HepG2 (cell line): ENCODE data around the gene ZXDC. TPM values are rescaled to one million over a fixed set of nuclear protein-coding genes. Genes with fewer than 3 reads are reported as not detected.

Experiments used
- DNMT3B ChIP-seq: conservative IDR thresholded peaks from 2 replicates; pipeline ENCODE4 v1.6.1; 2016; ENCODE audit warnings: missing biosample characterization, control low read depth
- FOSL2 ChIP-seq: sonication (generic); formaldehyde crosslinking; IDR thresholded peaks from 2 replicates; pipeline ENCODE4 v1.4.0; 2020; ENCODE audit warnings: missing genetic modification reagents
- HDAC2 ChIP-seq: sonication (generic); formaldehyde crosslinking; IDR thresholded peaks from 2 replicates; pipeline ENCODE4 v1.4.0; 2020; ENCODE audit warnings: missing genetic modification reagents
- HHEX ChIP-seq: IDR thresholded peaks from 2 replicates; pipeline ENCODE4 v1.6.1; 2016; ENCODE audit warnings: control low read depth
- MLXIP ChIP-seq: sonication (generic); formaldehyde crosslinking; IDR thresholded peaks from 2 replicates; pipeline ENCODE4 v1.9.0; 2021; ENCODE audit warnings: missing genetic modification reagents, borderline replicate concordance
- MTF2 ChIP-seq: sonication (generic); formaldehyde crosslinking; IDR thresholded peaks from 2 replicates; pipeline ENCODE4 v1.5.0; 2020; ENCODE audit warnings: missing genetic modification reagents, borderline replicate concordance
- NKX3-1 ChIP-seq: sonication (generic); formaldehyde crosslinking; IDR thresholded peaks from 2 replicates; pipeline ENCODE4 v1.5.0; 2020; ENCODE audit warnings: missing genetic modification reagents
- PRDM4 ChIP-seq: sonication (generic); formaldehyde crosslinking; IDR thresholded peaks from 2 replicates; pipeline ENCODE4 v1.9.0; 2021; ENCODE audit warnings: missing genetic modification reagents, borderline replicate concordance
- STAG1 ChIP-seq: sonication (generic); formaldehyde crosslinking; IDR thresholded peaks from 2 replicates; pipeline ENCODE4 v1.4.0; 2020; ENCODE audit warnings: missing genetic modification reagents
- TCF7L2 ChIP-seq: IDR thresholded peaks from 2 replicates; pipeline ENCODE4 v1.6.1; 2011; ENCODE audit warnings: mild to moderate bottlenecking, low read depth, low read length, moderate library complexity
- TFE3 ChIP-seq: IDR thresholded peaks from 2 replicates; pipeline ENCODE4 v1.6.1; 2016
- ZIK1 ChIP-seq: sonication (generic); formaldehyde crosslinking; IDR thresholded peaks from 2 replicates; pipeline ENCODE4 v1.5.0; 2020; ENCODE audit warnings: mild to moderate bottlenecking, low read depth, missing genetic modification reagents, borderline replicate concordance
- ZNF124 ChIP-seq: sonication (generic); formaldehyde crosslinking; IDR thresholded peaks from 2 replicates; pipeline ENCODE4 v1.4.0; 2020; ENCODE audit warnings: missing genetic modification reagents
- ZNF441 ChIP-seq: sonication (generic); formaldehyde crosslinking; IDR thresholded peaks from 2 replicates; pipeline ENCODE4 v1.7.0; 2021; ENCODE audit warnings: missing genetic modification reagents, borderline replicate concordance
- ZNF687 ChIP-seq: sonication (generic); formaldehyde crosslinking; IDR thresholded peaks from 2 replicates; pipeline ENCODE4 v1.5.1; 2020; ENCODE audit warnings: mild to moderate bottlenecking, missing genetic modification reagents, moderate library complexity
- ZNF839 ChIP-seq: sonication (generic); formaldehyde crosslinking; IDR thresholded peaks from 2 replicates; pipeline ENCODE4 v1.4.0; 2020; ENCODE audit warnings: missing genetic modification reagents, mild to moderate bottlenecking, borderline replicate concordance
- polyA plus RNA-seq, 8 experiments: library from polyadenylated mRNA; depleted of rRNA in 3 of 8; stranded (reverse) in 7 of 8; unstranded in 1 of 8; fragments of >200 nt; fragmentation: Illumina TruSeq in 4 of 8; extraction: Trizol in 4 of 8; gene quantifications; 2 replicates each; pipeline versions ENCODE4 v1.2.1 to v1.2.3, GENCODE V29; 2011 to 2016; ENCODE audit warnings: low read depth in 4 of 8, missing spikeins in 1 of 8, mixed read lengths in 1 of 8; ENCODE audit not compliant: insufficient read depth in 1 of 8
- total RNA-seq, 5 experiments: library from RNA; depleted of rRNA; stranded (reverse); fragments of >200 nt; fragmentation: Illumina TruSeq; extraction: Trizol; gene quantifications; 2 replicates each; pipeline ENCODE4 v1.2.3, GENCODE V29; 2016; ENCODE audit warnings: low read depth in 1 of 5
- TF ChIP-seq, protein P1 (sequence below): sonication (generic); formaldehyde crosslinking; IDR thresholded peaks from 2 replicates; pipeline ENCODE4 v1.8.1; 2022; ENCODE audit warnings: mild to moderate bottlenecking, missing genetic modification reagents

The ZXDC gene
- total and polyA plus RNA-seq, 2 of the 13 experiments (the other 11 are each of a cell fraction or from before 2014, with no cell fraction given): 17.6 to 21.2 TPM

- TF ChIP-seq PRDM4 (CRISPR knock-in tag): no peak
- TF ChIP-seq DNMT3B (CRISPR knock-in tag): no peak
- peak; percentile 89 for TF ChIP-seq ZNF687 (CRISPR knock-in tag)
- no peak for TF ChIP-seq HHEX (CRISPR knock-in tag)
- peak; percentile 51; the same call in 1 of the 2 replicates for TF ChIP-seq ZNF441 (CRISPR knock-in tag)
- peak; percentile 72; the same call in 1 of the 2 replicates for TF ChIP-seq ZNF839 (CRISPR knock-in tag)
- peak; percentile 67 for TF ChIP-seq HDAC2 (CRISPR knock-in tag)
- TF ChIP-seq FOSL2 (CRISPR knock-in tag): peak; percentile 65
- TF ChIP-seq ZNF124 (CRISPR knock-in tag): peak; percentile 52; the same call in 1 of the 2 replicates
- TF ChIP-seq MTF2 (CRISPR knock-in tag): peak; percentile 93
- TF ChIP-seq, protein P1, sequence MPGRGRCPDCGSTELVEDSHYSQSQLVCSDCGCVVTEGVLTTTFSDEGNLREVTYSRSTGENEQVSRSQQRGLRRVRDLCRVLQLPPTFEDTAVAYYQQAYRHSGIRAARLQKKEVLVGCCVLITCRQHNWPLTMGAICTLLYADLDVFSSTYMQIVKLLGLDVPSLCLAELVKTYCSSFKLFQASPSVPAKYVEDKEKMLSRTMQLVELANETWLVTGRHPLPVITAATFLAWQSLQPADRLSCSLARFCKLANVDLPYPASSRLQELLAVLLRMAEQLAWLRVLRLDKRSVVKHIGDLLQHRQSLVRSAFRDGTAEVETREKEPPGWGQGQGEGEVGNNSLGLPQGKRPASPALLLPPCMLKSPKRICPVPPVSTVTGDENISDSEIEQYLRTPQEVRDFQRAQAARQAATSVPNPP (CRISPR knock-in tag): no peak
- peak; percentile 81 for TF ChIP-seq NKX3-1 (CRISPR knock-in tag)
- TF ChIP-seq TCF7L2: no peak
- no peak for TF ChIP-seq ZIK1
- no peak for TF ChIP-seq MLXIP
- peak; percentile 49; the same call in 1 of the 2 replicates for TF ChIP-seq TFE3 (CRISPR knock-in tag)
- TF ChIP-seq STAG1 (CRISPR knock-in tag): peak; percentile 99
Measured at GRCh38 chr3:126389112-126389793, 86.4 kb downstream of the ZXDC start (continued).
